Measurements from ENCODE around the gene ZBTB7A. TPM values are rescaled to one million over a fixed set of nuclear protein-coding genes. Genes with fewer than 3 reads are reported as not detected.

Gene ZBTB7A
- polyA plus RNA-seq (ENCODE audit: insufficient read length): 7.9 TPM
- long read RNA-seq, donor 1, full-length matches to known transcripts: 8 of 8 reads
- long read RNA-seq, donor 1, partial matches to known transcripts: 0 of 8 reads
- long read RNA-seq, donor 1, other reads (novel, unspliced or antisense): 0 of 8 reads
- long read RNA-seq, donor 2, full-length matches to known transcripts: 3 of 3 reads
- long read RNA-seq, donor 2, partial matches to known transcripts: 0 of 3 reads
- long read RNA-seq, donor 2, other reads (novel, unspliced or antisense): 0 of 3 reads
- long read RNA-seq, donor 3, full-length matches to known transcripts: 3 of 3 reads
- long read RNA-seq, donor 3, partial matches to known transcripts: 0 of 3 reads
- long read RNA-seq, donor 3, other reads (novel, unspliced or antisense): 0 of 3 reads
- long read RNA-seq, donor 4: 0 reads
- long read RNA-seq, donor 5, full-length matches to known transcripts: 10 of 10 reads
- long read RNA-seq, donor 5, partial matches to known transcripts: 0 of 10 reads
- long read RNA-seq, donor 5, other reads (novel, unspliced or antisense): 0 of 10 reads
- long read RNA-seq, donor 6, full-length matches to known transcripts: 4 of 4 reads
- long read RNA-seq, donor 6, partial matches to known transcripts: 0 of 4 reads
- long read RNA-seq, donor 6, other reads (novel, unspliced or antisense): 0 of 4 reads
- long read RNA-seq, donor 7, full-length matches to known transcripts: 7 of 12 reads
- long read RNA-seq, donor 7, partial matches to known transcripts: 5 of 12 reads
- long read RNA-seq, donor 7, other reads (novel, unspliced or antisense): 0 of 12 reads
- long read RNA-seq, donor 8, full-length matches to known transcripts: 3 of 3 reads
- long read RNA-seq, donor 8, partial matches to known transcripts: 0 of 3 reads
- long read RNA-seq, donor 8, other reads (novel, unspliced or antisense): 0 of 3 reads

DNA sequence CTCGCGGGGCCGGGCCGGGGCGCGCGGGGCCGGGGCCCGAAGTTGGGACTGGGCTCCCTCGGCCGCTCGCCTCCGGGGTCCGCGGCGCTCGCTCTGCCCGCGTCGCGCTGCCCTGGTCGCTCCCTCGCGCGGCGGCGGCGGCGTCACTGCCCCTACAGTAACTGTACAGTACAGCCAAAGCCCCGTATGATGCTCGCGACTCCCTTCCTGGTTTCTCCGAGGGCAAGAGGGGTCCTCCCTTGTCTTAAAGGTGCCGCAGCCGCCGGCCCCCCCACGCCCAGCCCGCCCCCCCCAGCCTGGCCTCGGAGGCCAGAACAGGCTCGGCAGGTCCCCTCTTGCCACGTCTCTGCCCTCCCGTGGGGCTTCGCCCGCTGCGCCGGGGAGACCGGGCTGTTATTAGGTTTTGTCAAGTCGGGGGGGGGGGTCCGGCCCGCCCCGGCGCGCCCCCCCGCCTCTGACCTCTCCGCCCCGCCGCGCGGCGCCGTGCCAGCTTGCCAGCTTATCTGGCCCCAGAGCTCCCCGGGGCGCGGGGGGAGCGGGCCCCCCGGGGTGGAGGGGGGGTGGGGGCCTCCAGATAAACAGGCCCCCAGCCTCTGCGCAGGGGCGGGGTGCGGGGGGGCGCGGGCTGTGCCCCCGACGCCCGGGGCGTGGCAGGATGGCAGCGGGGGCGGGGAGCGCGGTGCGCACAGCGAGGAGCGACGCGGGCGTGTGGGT lies at the start of gene ZBTB7A:
ZBTB7A (minus strand) TSS at position 218 of the 714 bp plus-strand sequence. CDS start 11,667 bp downstream, outside the sequence.
- DNase-seq: no peak

DNA sequence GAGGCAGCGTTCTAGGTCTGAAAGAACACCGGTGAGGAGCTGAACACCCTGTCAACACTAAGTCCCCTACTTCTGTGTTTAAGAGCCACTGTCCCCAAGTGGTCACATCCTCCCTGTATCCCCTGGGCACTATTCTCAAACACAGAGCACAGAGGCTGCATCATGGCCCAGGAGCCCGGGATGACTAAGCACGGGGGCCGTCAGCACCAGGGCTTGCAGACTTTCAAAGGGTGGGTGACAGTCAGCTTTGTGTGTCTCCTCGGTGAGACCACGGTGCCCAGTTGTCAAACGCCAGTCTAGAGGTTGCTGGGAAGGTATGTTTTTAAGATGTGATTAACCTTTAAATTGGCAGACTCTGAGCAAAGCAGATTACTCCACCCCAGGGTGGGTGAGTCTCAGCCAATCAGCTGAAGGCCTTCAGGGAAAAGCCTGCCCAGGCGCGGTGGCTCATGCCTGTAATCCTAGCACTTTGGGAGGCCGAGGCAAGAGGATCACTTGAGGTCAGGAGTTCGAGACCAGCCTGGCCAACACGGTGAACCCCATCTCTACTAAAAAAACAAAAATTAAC lies 49.2 kb upstream of the ZBTB7A start:
- no peak for DNase-seq

DNA sequence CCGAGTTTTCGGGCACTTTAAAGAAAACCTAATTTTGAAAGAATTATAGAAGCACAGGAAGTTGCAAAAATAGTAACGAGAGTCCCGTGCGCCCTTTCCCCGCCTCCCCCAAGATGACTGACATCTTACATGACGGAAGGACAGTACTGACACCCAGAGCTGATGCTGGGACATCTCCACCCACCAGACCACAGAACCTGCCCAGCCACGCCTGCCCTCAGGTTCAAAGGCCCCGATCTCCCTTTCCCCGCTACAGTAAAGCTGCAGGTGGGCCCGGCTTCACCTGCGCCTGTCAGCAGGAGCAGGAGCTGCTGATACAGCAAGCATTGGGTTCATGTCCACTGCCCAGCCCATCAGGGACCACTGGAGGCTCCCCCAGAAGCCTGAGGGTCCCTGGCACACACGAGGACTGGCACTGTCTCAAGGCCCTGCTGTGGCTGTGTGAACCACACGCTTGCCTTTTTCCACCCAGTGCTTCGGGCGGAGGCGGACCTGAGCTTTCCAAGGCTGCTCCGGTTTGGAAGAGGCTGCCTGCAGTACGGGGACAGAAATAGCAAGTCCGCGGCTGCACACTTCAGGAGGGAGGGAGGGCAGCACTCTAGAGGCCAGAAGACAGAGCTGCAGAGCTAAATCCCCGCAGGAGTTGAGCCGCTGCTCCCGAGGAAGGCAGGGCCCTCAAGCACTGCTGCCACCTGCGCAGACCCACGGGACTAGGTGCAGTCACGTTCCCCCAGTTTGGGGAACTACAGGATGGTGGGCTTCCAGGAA lies 48.5 kb upstream of the ZBTB7A start:
- DNase-seq: no peak

- no peak for DNase-seq
Observed at GRCh38 chr19:4114181-4114580, 47.5 kb upstream of the ZBTB7A start.

DNA sequence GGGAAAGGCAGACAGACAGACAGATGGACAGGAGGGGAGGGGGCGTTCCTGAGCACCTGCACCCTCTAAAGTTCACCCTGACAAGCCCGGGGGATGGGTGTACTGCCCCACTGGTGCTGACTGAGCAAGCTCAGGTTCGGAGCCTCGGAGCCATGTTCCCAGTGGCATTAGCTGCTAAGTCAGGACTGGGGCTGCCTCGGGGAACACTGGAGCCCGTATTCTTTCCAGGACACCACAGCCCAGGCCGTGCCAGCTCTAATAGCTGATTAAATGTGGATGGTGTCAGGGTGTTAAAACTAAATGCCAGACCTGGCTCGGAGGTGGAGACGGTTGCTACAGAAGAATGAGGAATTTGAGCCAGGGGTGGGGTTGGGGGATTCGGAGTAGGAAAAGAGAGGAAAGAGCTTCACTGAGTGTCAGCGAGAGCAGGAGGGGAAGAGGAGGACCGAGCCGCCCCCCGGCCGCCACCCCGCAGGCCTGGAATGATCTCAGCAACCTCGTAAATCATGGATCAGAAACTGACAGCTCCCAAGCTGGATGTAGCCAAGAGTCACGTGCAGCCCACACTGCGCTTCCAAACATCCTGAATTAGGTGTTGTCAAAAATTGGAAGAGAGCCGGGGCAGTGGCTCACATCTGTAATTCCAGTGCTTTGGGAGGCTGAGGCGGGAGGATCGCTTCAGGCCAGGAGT lies 46.8 kb upstream of the ZBTB7A start:
- no peak for DNase-seq

GRCh38 chr19:4112367-4112766 lies 45.7 kb upstream of the ZBTB7A start:
- DNase-seq: no peak

DNA sequence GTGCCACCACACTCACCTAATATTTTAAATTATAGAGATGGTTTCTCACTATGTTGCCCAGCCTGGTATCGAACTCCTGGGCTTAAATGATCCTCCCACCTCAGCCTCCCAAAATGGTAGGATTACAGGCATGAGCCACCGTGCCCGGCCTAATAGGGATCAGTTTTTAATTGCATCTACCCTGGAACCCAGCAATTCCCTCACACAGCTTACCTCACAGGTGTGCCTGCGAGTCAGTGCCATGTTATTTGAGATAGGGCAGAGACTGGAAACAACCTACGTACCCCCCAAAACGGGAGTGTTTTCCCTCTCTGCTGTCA lies 42.9 kb upstream of the ZBTB7A start:
- DNase-seq: no peak

GRCh38 chr19:4108767-4109625 lies 42.3 kb upstream of the ZBTB7A start:
- DNase-seq: no peak

DNA sequence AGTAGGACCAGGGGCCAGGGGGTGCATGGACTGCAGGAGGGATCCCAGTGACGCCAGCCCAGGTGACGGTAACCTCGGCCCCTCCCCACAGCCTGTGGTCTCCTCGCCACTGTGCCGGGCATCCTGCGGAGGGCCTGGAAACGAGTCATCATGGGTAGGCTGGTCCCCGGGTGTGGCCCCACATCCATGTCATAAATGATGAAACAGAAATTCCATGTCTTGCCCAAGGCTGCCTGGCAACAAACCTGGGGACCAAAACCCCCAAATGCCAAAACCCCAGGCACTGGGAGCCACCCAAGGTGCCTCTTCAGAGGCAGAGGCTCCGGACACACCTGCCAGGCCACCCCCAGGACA lies 36.4 kb upstream of the ZBTB7A start:
- DNase-seq: no peak

- DNase-seq: no peak
Observed at GRCh38 chr19:4102339-4103079, 35.8 kb upstream of the ZBTB7A start.

DNA sequence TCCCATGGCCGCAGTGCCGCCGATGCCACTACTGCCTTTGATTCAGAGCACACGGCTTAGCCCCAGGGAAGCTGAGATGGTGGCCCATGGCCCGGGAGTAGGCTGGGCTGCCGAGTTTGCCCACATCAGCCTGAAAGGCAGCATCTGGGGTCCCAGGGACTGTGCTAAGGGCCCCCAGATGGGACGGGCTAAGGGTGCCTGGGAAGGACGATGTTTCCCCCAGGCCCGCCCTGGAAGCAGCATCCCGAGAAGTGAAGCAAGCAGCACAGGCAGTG lies 34.7 kb upstream of the ZBTB7A start:
- DNase-seq: no peak

DNA sequence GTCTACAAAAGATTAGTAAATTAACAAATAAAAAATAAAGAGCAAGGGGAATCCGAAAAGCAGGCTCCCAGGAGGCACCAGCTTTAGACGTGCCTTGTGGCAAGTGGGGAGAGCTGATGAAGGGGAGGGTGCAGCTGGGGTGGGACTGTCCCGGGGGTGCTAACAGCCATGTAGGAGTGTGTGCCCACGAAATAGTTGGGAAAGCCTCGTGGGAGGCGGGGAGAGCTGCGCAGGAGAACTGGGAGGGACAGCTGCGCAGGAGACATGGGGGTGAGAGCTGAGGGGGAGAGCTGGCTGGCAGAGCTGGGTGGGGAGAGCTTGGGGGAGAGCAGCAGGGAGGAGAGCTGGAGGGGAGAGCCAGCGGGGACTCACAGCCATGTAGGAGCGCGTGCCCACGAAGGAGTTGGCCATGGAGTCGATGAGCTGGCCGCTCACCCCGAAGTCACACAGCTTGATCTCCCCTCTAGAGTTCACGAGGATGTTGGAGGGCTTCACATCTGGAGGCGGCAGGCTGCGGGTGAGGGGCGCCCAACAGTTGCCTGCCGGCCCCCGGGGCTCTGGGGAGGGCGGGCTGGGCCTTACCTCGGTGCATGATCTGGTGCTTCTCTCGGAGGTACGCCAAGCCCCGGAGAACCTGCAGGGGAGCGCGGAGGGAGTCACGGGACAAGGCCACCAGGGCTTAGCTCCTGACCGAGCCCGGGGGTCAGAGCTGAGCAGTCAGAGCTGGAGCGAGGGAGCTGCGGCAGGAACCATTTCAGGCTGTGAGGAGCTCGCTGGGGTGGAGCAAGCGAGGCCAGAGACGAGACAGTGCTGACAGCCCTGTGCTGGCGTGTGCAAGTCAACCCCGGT lies 34.2 kb upstream of the ZBTB7A start:
- DNase-seq: no peak

- no peak for DNase-seq
Observed at GRCh38 chr19:4099041-4099764, 32.5 kb upstream of the ZBTB7A start.

- DNase-seq: no peak
Observed at GRCh38 chr19:4098493-4098892, 31.8 kb upstream of the ZBTB7A start.

DNA sequence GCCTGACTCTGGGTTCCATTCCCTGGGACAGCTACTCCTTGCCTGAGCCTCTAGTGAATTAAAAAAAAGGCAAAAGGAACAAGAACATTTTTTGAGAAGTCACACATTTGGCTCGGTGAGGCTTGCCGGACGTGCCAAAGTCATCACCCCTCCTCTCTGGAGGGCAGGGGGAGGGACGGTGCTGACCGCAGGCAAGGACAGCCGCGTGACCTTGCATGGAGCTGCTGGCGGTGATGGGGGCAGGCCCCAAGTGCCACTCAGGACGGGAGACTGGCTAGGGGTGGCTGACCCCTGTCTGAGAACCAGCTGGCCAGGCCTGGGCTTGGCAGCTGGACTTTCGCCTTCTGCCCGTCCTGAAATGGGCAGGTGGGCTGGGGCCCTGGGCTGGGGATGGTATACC lies 30.8 kb upstream of the ZBTB7A start:
- DNase-seq: no peak

- DNase-seq: no peak
Observed at GRCh38 chr19:4096049-4096892, 29.6 kb upstream of the ZBTB7A start.

- DNase-seq: no peak
Observed at GRCh38 chr19:4095488-4095844, 28.8 kb upstream of the ZBTB7A start.

Measured in left kidney (tissue), 8 donors.